Measurements from ENCODE around the gene UBAP1L.

GRCh38 chr15:65096481-65097385, 18.3 kb downstream of the UBAP1L start:
- TF ChIP-seq CTCF (IDR thresholded peaks at IDR 0.05; ENCODE audit: low read length) (no peak), EZH2 (optimal IDR thresholded peaks at IDR 0.05; ENCODE audit: low read depth, low read length) (no peak)
